Subcutaneous abdominal adipose tissue (tissue), 5 donors: Measurements from ENCODE around the gene STEAP3.

Experiments used
- H3K27ac ChIP-seq: one replicate; pipeline ENCODE4 v1.7.0; 2013; ENCODE audit warnings: low read depth, mild to moderate bottlenecking, inconsistent platforms, low read length, moderate library complexity
- H3K27me3 ChIP-seq, 5 donors: one replicate each; pipeline ENCODE4 v1.7.0; 2013; ENCODE audit warnings: low read length in 5 of 5, inconsistent platforms in 1 of 5; ENCODE audit not compliant: control insufficient read depth in 5 of 5, insufficient read depth in 4 of 5
- H3K36me3 ChIP-seq, 5 donors: one replicate each; pipeline ENCODE4 v1.7.0; 2013; ENCODE audit warnings: low read length in 5 of 5; ENCODE audit not compliant: control insufficient read depth in 5 of 5, insufficient read depth in 5 of 5
- H3K4me1 ChIP-seq, 5 donors: one replicate each; pipeline ENCODE4 v1.7.0; 2013; ENCODE audit warnings: low read length in 5 of 5, mild to moderate bottlenecking in 3 of 5, moderate library complexity in 1 of 5; ENCODE audit not compliant: control insufficient read depth in 5 of 5, insufficient read depth in 5 of 5
- H3K4me3 ChIP-seq, 5 donors: one replicate each; pipeline ENCODE4 v1.7.0; 2013; ENCODE audit warnings: low read length in 5 of 5, low read depth in 1 of 5
- H3K9ac ChIP-seq, 5 donors: one replicate each; pipeline ENCODE4 v1.7.0; 2013; ENCODE audit warnings: low read length in 5 of 5, mild to moderate bottlenecking in 4 of 5, moderate library complexity in 3 of 5
- H3K9me3 ChIP-seq, 5 donors: one replicate each; pipeline ENCODE4 v1.7.0; 2013; ENCODE audit warnings: low read length in 5 of 5; ENCODE audit not compliant: control insufficient read depth in 5 of 5
- donor health status: healthy.
- donor health status: healthy.
- donor health status: healthy.
- donor health status: healthy.
- donor health status: healthy.

The STEAP3 gene

GRCh38 chr2:119260646-119261492 is 37.2 kb downstream of the STEAP3 start:
- no peak overlapping the region for H3K27ac ChIP-seq
- H3K4me1 ChIP-seq, result peaks cover 0 to 21% (median 0%) of the 10 kb centered on the region in 5 donors
- no peak overlapping the region for H3K4me3 ChIP-seq
- H3K9ac ChIP-seq, result no peak overlapping the region
- H3K36me3 ChIP-seq, result peaks cover 0 to 30% (median 8%) of the 10 kb centered on the region in 5 donors
- H3K27me3 ChIP-seq, result no peaks in the 10 kb centered on the region
- H3K9me3 ChIP-seq, result no peaks in the 10 kb centered on the region

GRCh38 chr2:119261493-119262225 is 38.0 kb downstream of the STEAP3 start:
- Histone ChIP-seq H3K4me3 (no peak overlapping the region), H3K36me3 (peaks cover 0 to 29% (median 8%) of the 10 kb centered on the region in 5 donors), H3K9ac (no peak overlapping the region), H3K4me1 (peaks cover 0 to 21% (median 0%) of the 10 kb centered on the region in 5 donors), H3K9me3 (no peaks in the 10 kb centered on the region), H3K27ac (no peak overlapping the region), H3K27me3 (no peaks in the 10 kb centered on the region)

GRCh38 chr2:119263025-119263424 is 39.4 kb downstream of the STEAP3 start:
- Histone ChIP-seq H3K9ac (no peak overlapping the region), H3K4me1 (peaks cover 0 to 21% (median 0%) of the 10 kb centered on the region in 5 donors), H3K27ac (no peak overlapping the region), H3K4me3 (no peak overlapping the region), H3K9me3 (no peaks in the 10 kb centered on the region), H3K36me3 (peaks cover 0 to 20% (median 5%) of the 10 kb centered on the region in 5 donors), H3K27me3 (no peaks in the 10 kb centered on the region)

- no peak overlapping the region for H3K27ac ChIP-seq
These were observed 40.0 kb downstream of the STEAP3 start for GRCh38 chr2:119263656-119264055.

GRCh38 chr2:119264781-119265692 is 41.4 kb downstream of the STEAP3 start:
- no peak overlapping the region for H3K9ac ChIP-seq
- no peak overlapping the region for H3K4me3 ChIP-seq
- H3K9me3 ChIP-seq, result no peaks in the 10 kb centered on the region
- H3K27me3 ChIP-seq, result no peaks in the 10 kb centered on the region
- peaks cover 0 to 13% (median 0%) of the 10 kb centered on the region in 5 donors for H3K4me1 ChIP-seq
- no peak overlapping the region for H3K27ac ChIP-seq
- H3K36me3 ChIP-seq, result peaks cover 0 to 20% (median 5%) of the 10 kb centered on the region in 5 donors

More at GRCh38 chr2:119263656-119264055, 40.0 kb downstream of the STEAP3 start:
- Histone ChIP-seq H3K27me3 (no peaks in the 10 kb centered on the region), H3K36me3 (peaks cover 0 to 20% (median 5%) of the 10 kb centered on the region in 5 donors), H3K4me3 (no peak overlapping the region), H3K4me1 (peaks cover 0 to 21% (median 0%) of the 10 kb centered on the region in 5 donors), H3K9ac (no peak overlapping the region), H3K9me3 (no peaks in the 10 kb centered on the region)

GRCh38 chr2:119265693-119266066 is 42.0 kb downstream of the STEAP3 start:
- Histone ChIP-seq H3K4me3 (no peak overlapping the region), H3K4me1 (peaks cover 0 to 13% (median 0%) of the 10 kb centered on the region in 5 donors), H3K27me3 (no peaks in the 10 kb centered on the region), H3K36me3 (peaks cover 0 to 20% (median 5%) of the 10 kb centered on the region in 5 donors), H3K9me3 (peaks cover 0 to 5% (median 4%) of the 10 kb centered on the region in 5 donors), H3K27ac (no peak overlapping the region), H3K9ac (no peak overlapping the region)

- Histone ChIP-seq H3K9me3 (peaks cover 0 to 6% (median 4%) of the 10 kb centered on the region in 5 donors), H3K9ac (no peak overlapping the region), H3K36me3 (peaks cover 0 to 17% (median 5%) of the 10 kb centered on the region in 5 donors), H3K4me3 (no peak overlapping the region), H3K27me3 (no peaks in the 10 kb centered on the region), H3K27ac (no peak overlapping the region), H3K4me1 (peaks cover 0 to 13% (median 0%) of the 10 kb centered on the region in 5 donors)
These were observed 42.5 kb downstream of the STEAP3 start for GRCh38 chr2:119266091-119266589.

- Histone ChIP-seq H3K36me3 (peaks cover 0 to 15% (median 5%) of the 10 kb centered on the region in 5 donors), H3K27ac (no peak overlapping the region), H3K9me3 (peaks cover 0 to 6% (median 4%) of the 10 kb centered on the region in 5 donors), H3K9ac (no peak overlapping the region), H3K4me1 (peaks cover 0 to 13% (median 0%) of the 10 kb centered on the region in 5 donors), H3K4me3 (no peak overlapping the region), H3K27me3 (no peaks in the 10 kb centered on the region)
These were observed 44.0 kb downstream of the STEAP3 start for GRCh38 chr2:119267604-119268003.

- H3K4me1 ChIP-seq, result peaks cover 0 to 6% (median 4%) of the 10 kb centered on the region in 5 donors
- no peak overlapping the region for H3K4me3 ChIP-seq
- no peaks in the 10 kb centered on the region for H3K36me3 ChIP-seq
- no peak overlapping the region for H3K27ac ChIP-seq
- no peak overlapping the region for H3K9ac ChIP-seq
- H3K27me3 ChIP-seq, result no peaks in the 10 kb centered on the region
- H3K9me3 ChIP-seq, result no peaks in the 10 kb centered on the region
These were observed 53.2 kb downstream of the STEAP3 start for GRCh38 chr2:119276864-119277263.
